AG09309 (cell line): ENCODE results near the gene LMO4.

ENCODE experiments used
- DNase-seq: peaks from one replicate; pipeline ENCODE4 v3.0.0-alpha.2; 2010; ENCODE audit warnings: low read depth
- H3K4me3 ChIP-seq: 2 replicates; pipeline ENCODE4 v1.5.1; 2011; ENCODE audit warnings: mild to moderate bottlenecking, low read depth, low read length, moderate library complexity; ENCODE audit not compliant: control insufficient read depth
- CTCF ChIP-seq: IDR thresholded peaks from 2 replicates; pipeline ENCODE4 v1.5.1; 2011; ENCODE audit warnings: mild to moderate bottlenecking, low read depth, low read length, inconsistent platforms; ENCODE audit not compliant: insufficient read depth, control insufficient read depth; ENCODE audit errors: missing control alignments

Gene LMO4

GRCh38 chr1:87325982-87326738 is 2.5 kb upstream of the LMO4 start:
- no peak for DNase-seq
- H3K4me3 ChIP-seq = no peak overlapping the region
- TF ChIP-seq CTCF = peak; percentile 64

GRCh38 chr1:87327376-87328271 is 1.1 kb upstream of the LMO4 start:
- TF ChIP-seq CTCF = no peak
- DNase-seq = no peak
- peak overlapping the region; percentile 96 for H3K4me3 ChIP-seq

- DNase-seq = no peak
- H3K4me3 ChIP-seq = peak overlapping the region; percentile 96
- TF ChIP-seq CTCF = no peak
Measured at GRCh38 chr1:87329051-87329525, 408 bp downstream of the LMO4 start.

- no peak for DNase-seq
- H3K4me3 ChIP-seq = peak overlapping the region; percentile 96
- no peak for TF ChIP-seq CTCF
Measured at GRCh38 chr1:87329526-87330056, 911 bp downstream of the LMO4 start.

GRCh38 chr1:87330057-87330884 is 1.6 kb downstream of the LMO4 start:
- H3K4me3 ChIP-seq = peak overlapping the region; percentile 96
- no peak for TF ChIP-seq CTCF
- no peak for DNase-seq

GRCh38 chr1:87330885-87331364 is 2.2 kb downstream of the LMO4 start:
- no peak for DNase-seq
- H3K4me3 ChIP-seq = peak overlapping the region; percentile 96
- no peak for TF ChIP-seq CTCF
